GM12874 (cell line): ENCODE results near the gene ST3GAL6.

Experiments
- CTCF ChIP-seq: IDR thresholded peaks from 2 replicates; pipeline ENCODE4 v1.5.1; 2011; ENCODE audit warnings: low read depth, mild to moderate bottlenecking, control low read depth, low read length, moderate library complexity; ENCODE audit not compliant: insufficient read depth

ST3GAL6 gene

GRCh38 chr3:98727638-98728037, 35.5 kb upstream of the ST3GAL6 start:
- no peak for TF ChIP-seq CTCF

GRCh38 chr3:98728672-98729071, 34.5 kb upstream of the ST3GAL6 start:
- no peak for TF ChIP-seq CTCF

- no peak for TF ChIP-seq CTCF
Measured at GRCh38 chr3:98730338-98730737, 32.8 kb upstream of the ST3GAL6 start.

GRCh38 chr3:98730886-98731537, 32.1 kb upstream of the ST3GAL6 start:
- TF ChIP-seq CTCF = no peak

GRCh38 chr3:98731720-98732285, 31.3 kb upstream of the ST3GAL6 start:
- no peak for TF ChIP-seq CTCF

GRCh38 chr3:98732286-98733052, 30.7 kb upstream of the ST3GAL6 start:
- no peak for TF ChIP-seq CTCF

GRCh38 chr3:98733053-98733811, 29.9 kb upstream of the ST3GAL6 start:
- no peak for TF ChIP-seq CTCF
